NCI-H524 treated with DMSO at 0.1 percent for 48 hours (cell line): ENCODE data around the gene PPM1B.
"Not testable (repeated sequence)": the region's sequence is repeated elsewhere in the genome, so short reads cannot be mapped to it uniquely, and the experiment has no call there.

Experiments
- DNase-seq: peaks from one replicate; lab custom pipeline; 2025; lab: John Stamatoyannopoulos, UW

The PPM1B gene

DNA sequence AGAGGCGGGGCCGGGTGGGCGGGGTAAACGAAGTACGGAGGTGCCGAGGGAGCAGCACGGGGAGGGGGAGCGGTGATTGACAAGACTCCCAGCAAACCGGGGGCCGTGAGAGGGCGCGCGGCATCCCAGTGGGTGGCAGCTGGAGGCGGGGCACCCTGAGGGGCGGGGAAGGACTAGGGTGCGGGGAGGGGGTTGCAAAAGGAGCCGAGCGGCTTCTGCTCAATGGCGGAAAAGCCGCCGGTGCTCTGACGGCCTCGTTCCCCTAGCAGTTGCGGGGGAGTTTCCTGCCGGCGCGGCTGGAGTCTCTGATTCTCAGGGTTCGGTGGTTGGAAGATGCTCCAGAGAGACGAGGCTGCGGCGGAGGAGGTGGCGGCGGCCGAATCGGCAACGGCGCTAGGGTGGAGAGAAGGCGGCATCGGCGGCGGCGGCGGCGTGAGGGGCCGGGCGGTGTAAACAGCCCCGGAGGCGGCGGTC lies at the start of gene PPM1B:
TSS of gene PPM1B (plus strand) at position 195 of the 474 bp plus-strand sequence. CDS start 32,325 bp downstream, outside the sequence.
- DNase-seq, result no peak

- no peak for DNase-seq
Observed at GRCh38 chr2:44119878-44120277, 48.8 kb upstream of the PPM1B start.

DNA sequence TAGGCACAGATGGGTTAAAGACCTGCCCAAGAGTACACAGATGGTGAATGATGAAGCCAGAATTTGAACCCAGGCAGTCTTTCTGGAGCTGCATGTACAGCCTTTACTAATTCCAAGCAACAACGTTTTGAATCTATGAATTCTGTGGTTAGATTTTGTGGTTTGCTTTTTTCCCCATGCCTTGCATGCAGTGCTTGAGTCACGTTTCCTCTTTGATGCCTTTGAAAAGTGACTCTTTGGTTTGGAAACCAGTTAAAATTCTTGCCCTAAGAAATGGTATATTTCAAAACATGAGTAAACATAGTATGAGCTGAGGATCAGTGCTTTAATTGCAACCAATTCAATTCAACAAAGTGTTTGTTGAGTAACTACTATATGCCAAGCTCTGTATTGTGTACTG lies 48.2 kb upstream of the PPM1B start:
- no peak for DNase-seq

- no peak for DNase-seq
Observed at GRCh38 chr2:44121899-44122298, 46.8 kb upstream of the PPM1B start.

DNA sequence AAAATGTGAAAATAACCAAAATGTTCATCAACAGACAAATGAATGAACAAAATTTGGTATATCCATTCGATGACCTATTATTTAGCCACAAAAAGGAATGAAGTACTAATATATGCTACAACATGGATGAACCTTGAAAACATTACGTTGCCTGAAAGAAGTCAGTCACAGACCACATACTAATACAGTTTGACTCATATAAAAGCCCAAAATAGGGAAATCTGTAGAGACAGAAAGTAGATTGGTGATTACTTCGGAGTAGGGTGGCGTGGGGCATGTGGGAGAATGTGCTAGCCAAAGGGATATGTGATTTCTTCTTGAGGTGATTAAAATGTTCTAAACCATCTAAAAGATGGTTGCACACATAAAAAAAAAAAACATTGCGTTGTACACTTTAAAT lies 44.2 kb upstream of the PPM1B start:
- DNase-seq, result no peak

DNA sequence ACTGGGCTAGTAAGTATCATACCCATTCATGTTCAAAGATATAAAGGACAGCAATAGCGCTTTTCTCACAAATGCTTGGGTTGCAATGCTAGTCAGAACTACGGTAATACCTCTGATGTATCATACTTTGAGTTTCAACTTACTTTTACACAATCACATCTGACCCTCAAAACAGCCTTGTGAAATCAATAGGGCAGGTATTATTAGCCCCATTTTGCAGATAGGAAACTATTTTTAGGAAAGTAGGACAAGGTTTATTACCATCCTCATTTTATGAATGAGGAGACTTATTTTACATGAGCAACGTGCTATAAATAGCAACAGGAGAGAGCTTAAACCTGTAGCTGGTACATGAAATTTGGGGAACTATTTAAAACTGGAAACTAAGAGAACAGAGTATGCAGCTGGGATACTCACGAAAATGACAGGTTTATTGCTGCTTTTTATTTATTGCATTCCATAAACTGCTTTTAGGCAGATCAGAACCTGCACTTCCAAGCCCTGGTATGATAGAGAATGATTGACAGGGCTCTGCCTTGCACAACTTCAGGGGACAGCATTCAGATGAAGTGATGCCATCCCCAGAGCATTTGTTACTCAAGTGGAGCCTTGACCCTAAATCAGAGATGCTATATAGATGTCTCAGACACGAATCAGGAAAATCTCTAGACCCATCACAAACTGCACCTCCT lies 42.4 kb upstream of the PPM1B start:
- no peak for DNase-seq

- DNase-seq, result peak; percentile 93
Observed at GRCh38 chr2:44130441-44130840, 38.2 kb upstream of the PPM1B start.

GRCh38 chr2:44131177-44131576 lies 37.5 kb upstream of the PPM1B start:
- DNase-seq, result no peak

- DNase-seq, result not testable (repeated sequence)
Observed at GRCh38 chr2:44133602-44134001, 35.1 kb upstream of the PPM1B start.

DNA sequence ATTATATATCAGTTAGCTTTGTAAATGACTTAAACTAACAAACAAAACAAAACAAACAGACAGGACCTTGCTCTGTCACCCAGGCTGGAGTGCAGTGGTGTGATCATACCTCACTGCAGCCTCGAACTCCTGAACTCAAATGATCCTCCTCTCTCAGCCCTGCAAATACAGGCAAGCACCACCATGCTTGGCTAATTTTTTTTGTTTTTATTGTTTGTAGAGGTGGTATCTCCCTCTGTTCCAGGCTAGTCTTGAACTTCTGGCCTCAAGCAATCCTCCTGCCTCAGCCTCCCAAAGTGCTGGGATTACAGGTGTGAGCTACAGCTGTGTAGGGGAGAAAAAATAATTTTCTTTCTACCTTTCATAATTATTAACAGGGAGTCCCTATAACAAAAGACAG lies 33.8 kb upstream of the PPM1B start:
- DNase-seq, result no peak

DNA sequence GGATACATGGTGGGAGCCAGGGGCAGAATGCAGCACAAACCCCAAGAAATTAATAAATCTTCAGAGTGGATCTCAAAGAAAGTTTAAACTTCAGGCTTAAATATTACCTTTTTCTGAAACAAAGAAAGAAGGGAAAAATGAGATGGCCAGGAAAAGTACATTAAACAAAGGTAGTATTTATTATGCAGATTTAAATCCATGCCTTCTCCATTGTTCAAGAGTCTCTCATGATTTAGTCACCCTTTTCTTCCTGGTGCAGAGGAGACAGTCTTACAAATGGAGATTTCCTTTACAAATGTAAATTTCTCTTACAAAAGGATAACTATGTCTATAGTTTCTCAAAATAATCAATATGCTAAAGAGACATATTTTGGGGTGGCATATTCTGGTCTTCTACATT lies 33.4 kb upstream of the PPM1B start:
- no peak for DNase-seq

DNA sequence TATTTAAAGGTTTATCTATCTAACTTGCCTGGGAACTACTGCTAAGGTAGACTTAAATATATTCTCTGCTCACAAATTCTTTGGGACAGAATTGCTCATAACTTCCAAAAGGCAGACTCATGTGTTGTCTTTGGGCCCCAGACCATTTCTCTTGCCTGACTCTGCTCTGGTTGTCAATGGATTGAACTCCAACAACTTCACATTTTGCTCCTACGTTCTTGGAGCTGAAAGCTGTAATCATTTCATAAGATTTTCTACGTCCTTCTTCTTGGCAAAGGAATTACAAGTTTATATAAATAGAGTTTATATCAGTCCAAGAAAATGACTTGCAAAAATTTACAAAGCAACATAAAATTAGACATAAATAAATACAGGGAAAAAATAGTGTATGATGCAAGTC lies 32.9 kb upstream of the PPM1B start:
- DNase-seq, result no peak

- DNase-seq, result no peak
Observed at GRCh38 chr2:44136252-44136651, 32.4 kb upstream of the PPM1B start.

DNA sequence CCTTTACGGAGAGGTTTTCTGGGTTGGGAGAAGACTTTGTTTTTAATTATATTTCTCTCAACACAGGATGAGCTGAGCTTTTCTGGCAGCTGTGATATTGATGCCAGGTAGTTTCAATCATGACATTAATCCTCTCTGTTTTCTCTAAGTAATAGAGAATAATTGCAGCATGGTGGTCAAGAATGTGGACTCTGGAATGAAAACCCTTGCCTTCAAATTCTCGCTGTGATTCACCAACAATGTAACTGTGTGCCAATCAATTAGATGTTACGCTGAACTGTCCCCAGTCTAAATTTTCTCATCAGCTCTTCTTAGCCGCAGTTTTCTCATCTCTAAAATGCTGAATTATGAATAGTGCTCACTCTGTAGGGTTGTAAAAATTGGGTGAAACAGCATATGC lies 31.6 kb upstream of the PPM1B start:
- no peak for DNase-seq

GRCh38 chr2:44137872-44138551 lies 30.7 kb upstream of the PPM1B start:
- DNase-seq, result no peak

- no peak for DNase-seq
Observed at GRCh38 chr2:44139741-44140140, 28.9 kb upstream of the PPM1B start.

GRCh38 chr2:44142306-44142705 lies 26.4 kb upstream of the PPM1B start:
- DNase-seq, result no peak

DNA sequence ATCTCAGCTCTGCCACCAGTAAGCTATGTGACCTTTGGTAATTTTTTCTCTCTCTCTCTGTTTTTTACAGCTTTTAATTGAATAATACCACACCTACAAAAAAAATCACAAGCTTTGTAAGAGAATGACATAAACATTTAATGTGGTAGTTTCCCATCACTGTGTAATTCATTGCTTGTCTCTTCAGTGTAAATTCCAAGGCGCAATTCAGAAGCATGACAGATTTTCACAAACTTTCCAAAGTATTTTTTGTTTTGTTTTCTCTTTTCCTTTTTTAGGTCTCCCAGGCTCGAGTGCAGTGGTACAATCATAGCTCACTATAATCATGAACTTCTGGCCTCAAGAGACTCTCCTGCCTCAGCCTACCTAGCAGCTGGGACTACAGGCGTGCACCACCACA lies 25.0 kb upstream of the PPM1B start:
- no peak for DNase-seq

DNA sequence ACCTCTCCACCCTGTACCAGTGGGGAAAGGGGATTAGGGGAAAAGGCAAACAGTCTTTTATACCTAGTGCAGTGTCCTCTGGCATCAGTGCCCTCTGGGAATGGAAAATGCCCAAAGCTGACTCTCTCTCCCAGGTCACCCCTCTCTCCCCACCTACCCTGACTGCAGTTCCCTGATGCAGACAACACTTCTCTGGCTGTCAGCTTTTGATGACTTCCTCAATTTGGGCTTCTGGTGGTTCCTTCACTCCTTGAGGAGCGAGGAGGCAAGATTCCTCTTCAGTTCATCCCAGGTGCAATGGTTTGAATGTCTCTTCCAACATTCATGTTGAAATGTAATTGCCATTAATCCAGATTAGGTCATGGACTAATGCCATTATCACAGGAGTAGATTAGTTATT lies 19.7 kb upstream of the PPM1B start:
- DNase-seq, result no peak

- no peak for DNase-seq
Observed at GRCh38 chr2:44150473-44150872, 18.2 kb upstream of the PPM1B start.

GRCh38 chr2:44152865-44153669 lies 15.6 kb upstream of the PPM1B start:
- no peak for DNase-seq

DNA sequence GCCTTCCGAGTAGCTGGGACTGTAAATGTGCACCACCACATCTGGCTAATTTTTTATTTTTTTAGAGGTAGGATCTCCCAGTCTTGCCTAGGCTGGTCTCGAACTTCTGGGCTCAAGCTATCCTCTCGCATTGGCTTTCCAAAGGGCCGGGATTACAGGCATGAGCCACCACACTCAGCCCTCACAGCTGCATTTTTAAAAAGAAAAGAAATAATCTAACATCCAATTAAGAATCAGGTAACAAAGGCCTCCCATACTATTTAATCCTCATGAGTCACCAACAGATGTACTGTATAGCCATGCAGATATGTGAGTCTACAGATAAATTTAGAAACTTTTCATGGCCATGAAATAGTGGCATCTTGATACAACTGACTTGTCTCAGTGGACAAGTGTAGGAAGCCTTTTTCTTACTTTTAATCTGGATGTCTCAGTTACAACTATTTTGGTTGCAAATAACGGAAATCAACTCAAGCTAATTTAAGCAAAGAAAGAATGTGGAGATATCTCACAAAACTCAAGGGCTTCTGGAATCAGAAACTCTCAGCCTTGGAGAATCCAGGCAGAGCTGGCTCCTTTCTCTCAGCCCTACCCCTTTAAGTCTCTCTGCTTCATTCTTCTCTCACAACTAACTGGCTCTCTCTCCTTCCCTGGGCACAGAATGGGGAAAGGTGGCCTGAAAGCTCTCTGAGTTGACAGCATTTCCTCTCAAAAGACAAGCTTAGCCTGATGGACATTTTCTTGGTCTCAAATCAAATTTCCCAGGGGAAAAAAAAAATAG lies 12.8 kb upstream of the PPM1B start:
- no peak for DNase-seq
